HG03060 (cell line): ENCODE results near the gene NEO1.

ENCODE experiments used
- ATAC-seq: cut with Tn5 transposase; IDR thresholded peaks from one replicate; pipeline ENCODE4 v1.9.1; 2021; ENCODE audit warnings: low read depth, moderate number of reproducible peaks; ENCODE audit not compliant: unreplicated experiment

Gene NEO1

GRCh38 chr15:73325191-73325861 is 273.1 kb downstream of the NEO1 start:
- no peak for ATAC-seq

DNA sequence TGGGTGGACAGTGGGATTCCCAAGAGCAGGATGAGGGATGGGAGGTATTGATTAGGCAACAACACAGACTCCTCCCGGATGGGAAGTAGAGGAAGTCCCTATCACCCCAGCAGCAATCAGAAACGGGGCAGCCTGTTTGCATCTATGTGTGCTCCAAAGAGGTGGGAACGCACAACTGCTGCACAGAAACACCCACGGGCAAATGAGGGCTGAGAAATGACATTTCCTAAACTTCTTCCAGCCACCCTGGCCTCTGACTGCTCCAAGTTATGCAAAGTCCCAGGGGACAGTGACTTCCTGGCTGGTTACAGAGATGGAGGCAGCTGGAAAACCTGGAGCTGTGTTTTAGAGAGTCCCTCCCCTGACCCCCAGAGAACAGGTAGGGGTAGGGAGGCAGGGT is 273.9 kb downstream of the NEO1 start:
- ATAC-seq = no peak

GRCh38 chr15:73328149-73328820 is 276.0 kb downstream of the NEO1 start:
- no peak for ATAC-seq

DNA sequence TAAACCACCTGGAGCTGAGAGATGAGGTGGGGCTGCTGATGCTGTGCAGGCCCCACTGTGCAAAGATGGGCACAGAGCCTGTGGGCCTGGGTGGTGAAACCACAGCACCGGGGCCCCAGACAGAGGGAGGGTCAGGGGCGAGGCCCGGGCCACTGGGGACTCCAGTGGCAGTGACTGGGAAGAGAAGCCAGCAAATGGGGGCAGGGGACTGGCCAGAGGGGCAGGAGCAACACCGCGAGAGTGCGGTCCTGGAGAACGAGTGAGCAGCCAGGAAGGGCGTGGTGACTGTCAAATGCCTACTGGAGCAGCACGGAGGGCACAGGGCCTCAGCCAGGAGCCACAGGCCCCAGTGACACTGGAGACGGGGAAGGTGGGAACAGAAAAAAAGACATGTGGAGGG is 276.7 kb downstream of the NEO1 start:
- ATAC-seq = no peak

DNA sequence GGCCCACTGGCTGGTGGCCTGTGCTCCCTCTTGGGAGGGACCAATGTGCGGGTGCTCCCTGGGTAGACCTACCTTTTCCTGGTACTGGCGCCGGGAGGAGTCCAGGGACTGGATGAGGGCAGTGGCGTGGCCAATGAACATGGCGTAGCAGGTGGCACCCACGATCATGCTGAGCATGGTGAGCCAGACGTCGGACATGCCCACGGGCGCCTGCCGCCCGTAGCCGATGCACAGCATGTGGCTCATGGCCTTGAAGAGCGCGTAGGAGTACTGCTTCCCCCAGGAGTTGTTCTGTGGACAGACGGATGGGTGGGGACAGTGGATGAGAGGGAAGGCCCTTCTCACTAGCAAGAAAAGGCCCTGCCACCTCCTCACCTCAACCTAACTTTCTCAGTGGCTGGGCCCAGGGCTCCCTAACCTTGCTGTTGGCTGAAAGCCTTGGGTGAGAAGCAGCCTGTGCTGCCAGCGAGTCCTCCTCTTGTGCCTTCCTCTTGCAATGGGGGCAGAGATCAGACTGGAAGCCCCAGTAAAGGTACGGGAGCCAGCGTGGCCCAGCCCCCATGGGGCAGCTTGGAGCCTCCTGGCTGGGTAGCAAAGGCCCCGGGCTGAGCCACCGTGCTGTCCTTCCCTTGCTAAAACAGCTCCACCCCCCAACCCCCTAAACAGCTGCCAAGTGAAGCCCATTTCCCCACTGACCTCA is 277.4 kb downstream of the NEO1 start:
- ATAC-seq = no peak

DNA sequence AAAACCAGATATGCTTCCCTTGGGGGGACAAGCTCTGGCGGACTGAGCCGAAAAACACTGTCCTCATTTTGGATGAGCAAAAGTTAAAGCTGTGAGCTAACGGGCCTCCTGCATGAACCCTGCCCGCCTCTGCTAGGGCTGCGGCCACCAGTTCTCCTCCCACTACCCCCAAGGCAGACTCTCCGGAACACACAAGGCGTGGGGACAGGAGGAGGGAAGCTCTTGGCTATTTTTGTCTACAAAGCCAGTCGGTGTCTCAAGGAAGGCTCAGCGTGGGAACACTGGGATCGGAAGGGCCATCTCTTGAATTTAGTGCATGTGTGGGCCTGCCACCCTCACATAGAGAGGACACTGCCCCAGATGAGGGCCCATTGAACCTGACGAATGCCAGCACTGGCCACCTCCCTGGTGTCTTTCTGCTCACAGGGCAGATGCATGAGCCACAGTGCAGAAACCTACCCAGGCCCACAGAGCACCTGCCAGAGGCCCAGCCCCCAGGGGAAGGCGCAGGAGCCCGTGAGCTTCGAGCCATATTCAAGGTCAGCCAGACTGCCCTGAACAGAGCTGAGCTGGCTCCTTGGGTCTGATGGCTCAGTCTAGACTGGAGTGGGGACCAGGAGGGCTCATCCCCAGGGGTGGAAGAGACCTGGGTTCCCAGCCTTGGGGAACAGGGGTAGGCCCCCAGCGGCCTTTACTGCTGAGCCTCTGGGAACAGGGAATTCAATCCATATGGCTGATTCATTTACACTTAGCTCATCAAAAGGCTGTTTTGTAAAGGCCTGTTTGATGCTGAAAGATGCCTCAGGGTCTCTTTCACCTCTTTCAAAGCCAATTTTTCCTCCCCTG is 278.2 kb downstream of the NEO1 start:
- no peak for ATAC-seq

DNA sequence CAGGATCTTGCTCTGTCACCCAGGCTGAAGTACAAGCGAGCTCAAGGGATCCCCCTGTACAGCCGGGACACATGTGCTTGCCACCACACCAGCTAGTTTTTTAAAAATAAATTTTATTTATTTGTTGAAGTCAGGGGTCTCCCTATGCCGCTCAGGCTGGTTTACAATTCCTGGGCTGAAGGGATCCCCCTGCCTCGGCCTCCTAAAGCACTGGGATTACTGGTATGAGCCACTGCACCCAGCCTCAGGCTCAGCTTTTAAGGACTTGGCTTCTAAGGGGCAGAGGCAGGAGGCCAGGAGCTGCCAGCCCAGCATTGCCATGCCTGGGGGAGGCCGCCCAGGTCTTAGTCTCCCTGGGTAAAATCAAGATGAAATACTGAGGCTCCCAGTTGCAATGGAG is 279.2 kb downstream of the NEO1 start:
- ATAC-seq = no peak

DNA sequence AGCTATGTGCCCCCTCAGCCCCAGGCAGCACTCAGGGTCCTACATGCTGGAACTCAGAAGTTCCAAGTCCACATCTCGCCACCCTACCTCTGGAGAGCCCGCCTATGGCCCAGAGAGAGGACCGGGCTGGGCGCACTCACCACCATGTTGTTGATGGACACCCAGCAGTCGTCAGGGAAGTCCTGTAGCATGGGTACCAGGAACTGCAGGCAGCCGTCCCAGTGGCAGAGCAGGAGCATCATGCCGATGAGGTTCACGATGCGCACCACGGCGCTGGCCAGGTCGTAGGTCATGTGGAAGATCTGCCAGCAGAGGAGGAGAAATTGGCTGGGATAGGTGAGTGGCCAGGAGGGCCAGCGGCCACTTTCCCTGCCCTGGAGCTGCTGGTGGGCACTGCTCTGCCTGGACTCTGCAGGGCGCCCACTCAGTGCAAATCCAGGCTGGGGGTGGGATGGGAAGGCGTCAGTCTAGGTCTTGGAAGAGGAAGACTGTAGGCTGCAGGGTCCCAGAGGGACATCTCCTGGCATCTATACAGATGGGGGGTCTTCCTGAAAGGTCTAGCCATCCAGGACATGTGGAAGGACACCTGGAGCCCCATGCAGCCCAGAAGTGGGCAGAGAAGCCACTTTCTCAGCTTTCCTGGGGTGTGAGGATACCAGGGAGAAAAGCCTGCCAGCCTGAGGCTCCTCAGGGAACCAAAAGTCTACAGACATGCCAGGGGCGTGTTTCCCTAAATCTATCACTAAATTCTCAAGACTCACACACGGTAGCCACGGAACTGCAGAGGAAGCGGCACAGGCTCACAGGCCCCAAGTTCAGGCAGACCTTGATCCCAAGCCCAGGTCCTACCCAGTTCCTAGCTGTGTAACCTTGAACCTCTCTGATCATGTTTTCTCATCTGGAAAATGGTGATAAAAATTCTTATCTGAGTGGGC is 280.0 kb downstream of the NEO1 start:
- no peak for ATAC-seq

DNA sequence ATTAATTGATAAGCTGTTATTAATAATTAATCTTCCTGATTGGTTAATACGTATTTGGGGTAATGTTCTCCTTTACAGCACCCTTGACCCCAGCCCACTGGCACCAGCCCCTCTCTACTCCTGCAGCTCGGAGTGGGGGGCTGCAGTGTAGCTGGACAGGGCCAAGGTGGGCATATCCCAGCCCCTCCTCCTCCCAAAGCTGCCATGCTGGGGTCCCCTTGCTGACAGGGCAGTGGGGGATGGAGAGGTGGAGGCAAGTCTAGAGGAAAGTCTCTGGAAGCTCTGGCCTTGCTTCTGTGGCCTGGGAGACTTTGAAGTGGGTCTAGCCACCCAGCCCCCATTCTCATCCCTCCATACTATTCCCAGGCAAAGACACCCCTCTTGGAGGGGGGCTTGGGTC is 280.7 kb downstream of the NEO1 start:
- no peak for ATAC-seq

GRCh38 chr15:73334086-73334485 is 281.8 kb downstream of the NEO1 start:
- ATAC-seq = no peak

DNA sequence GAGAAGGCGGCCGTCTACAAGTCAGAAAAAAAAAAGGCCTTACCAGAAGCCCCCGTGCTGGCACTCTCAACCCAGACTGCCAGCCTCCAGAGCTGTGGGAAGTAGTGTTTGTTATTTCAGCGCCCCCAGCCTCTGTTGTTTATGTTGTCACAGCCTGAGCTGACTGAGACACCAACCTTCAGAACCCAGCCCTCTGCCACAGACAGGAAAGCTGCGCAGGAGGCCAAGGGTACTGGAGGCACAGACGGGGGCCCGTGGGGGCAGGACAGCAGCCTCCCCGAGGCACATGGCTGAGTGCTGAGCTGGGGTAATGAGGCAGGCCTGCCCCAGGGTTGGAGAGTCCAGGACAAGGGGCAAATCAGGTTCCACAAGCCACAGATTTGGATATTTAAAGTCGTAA is 282.8 kb downstream of the NEO1 start:
- no peak for ATAC-seq

GRCh38 chr15:73335471-73335870 is 283.2 kb downstream of the NEO1 start:
- ATAC-seq = no peak

- ATAC-seq = no peak
These were observed 284.5 kb downstream of the NEO1 start for GRCh38 chr15:73336756-73337155.

GRCh38 chr15:73337187-73337586 is 284.9 kb downstream of the NEO1 start:
- no peak for ATAC-seq

- ATAC-seq = no peak
These were observed 285.8 kb downstream of the NEO1 start for GRCh38 chr15:73338058-73338457.

DNA sequence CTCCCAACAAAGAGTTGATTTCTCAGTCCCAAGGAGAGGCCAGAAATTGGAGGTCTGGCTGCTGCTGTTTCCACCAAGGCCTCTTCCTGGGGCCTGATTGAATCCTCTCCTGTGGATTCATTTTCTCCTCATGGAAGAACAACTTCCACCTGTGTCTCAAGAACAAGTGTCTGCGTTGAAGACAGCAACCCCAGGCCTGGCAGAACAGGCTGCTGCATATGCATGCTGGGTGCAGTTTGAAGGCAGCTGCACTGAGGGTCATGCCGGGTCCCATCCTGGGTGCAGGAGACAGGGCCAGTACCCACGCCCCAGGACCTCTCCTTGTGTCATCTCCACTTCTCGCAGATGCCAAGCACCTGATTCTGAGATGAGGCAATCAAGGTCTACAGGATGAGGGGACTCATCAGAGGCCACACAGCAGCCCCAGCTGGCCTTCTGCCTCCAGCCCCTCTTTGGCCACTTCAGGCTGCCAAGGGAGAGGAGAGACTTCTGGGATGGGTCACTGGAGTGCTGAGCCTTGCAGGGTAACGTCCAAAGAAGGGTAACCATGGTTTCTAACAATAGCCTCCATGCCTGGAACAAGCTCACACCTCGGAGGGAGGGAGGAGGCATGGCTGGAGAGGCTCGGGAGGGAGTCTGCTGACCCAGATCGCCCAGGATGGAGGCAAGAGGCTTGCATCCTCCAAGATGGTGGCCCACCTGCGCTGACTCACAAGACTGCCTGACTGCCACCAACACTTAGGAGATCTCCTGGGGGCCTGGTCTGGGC is 286.5 kb downstream of the NEO1 start:
- ATAC-seq = no peak

DNA sequence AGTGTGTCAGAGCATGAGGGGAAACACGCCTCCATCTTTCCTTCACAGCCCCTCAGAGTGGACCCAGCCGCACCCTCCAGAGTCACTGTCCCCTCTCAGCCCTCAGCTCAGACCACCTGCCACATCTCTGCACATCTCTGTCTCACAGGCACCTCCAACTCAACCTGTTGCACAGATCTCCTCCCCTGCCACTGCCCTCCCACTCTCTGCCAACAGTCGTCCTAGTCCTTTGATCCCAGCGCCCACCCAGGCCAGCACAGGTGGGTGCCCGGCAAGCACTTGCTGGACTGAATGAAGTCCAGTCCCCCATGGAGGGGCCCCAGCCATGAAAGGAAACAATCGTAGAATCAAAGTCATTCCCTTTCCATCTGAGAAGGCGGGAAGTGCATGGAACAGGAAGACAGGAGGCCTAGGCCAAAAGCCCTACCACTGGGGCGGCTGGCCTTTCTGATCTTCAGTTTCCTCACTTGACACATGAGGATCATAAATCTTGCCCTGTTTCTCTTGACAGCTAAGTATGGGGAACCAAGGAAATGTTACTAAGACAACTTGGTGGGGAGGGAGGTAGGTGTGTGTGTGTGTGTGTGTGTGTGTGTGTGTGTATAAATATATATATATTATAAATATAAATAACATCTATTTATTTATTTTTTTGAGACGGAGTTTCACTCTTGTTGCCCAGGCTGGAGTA is 288.4 kb downstream of the NEO1 start:
- ATAC-seq = no peak

GRCh38 chr15:73341886-73342600 is 289.8 kb downstream of the NEO1 start:
- no peak for ATAC-seq
